Measurements from ENCODE around the gene FSTL4. TPM values are rescaled to one million over a fixed set of nuclear protein-coding genes. Genes with fewer than 3 reads are reported as not detected.

The FSTL4 gene
- total and polyA plus RNA-seq, 2 experiments from 2014 or later, result 1.4 to 2.8 TPM

DNA sequence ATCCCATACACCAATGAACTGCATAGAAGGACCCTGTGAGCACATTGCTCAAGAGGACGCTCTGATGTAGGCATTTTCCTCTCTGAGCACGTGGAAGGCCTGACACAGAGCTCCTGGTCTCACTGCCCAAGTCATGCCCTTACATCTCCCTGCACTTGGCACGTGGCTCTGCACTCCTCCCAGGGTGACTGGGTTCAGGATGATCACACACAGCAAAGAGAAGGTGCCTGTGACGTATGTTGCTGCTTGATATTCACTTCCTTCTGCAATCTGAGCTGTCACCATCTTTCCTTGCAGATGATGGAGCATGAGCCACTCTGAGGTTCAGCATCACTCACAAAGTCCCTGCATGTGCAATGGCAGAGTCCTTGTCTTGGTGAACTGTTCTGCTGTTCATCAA is 125.2 kb downstream of the FSTL4 start (continued):
- TF ChIP-seq CTCF (conservative IDR thresholded peaks at IDR 0.05; ENCODE audit: low read depth in 2 of 2), result no peak
- TF ChIP-seq STAT1 (IDR thresholded peaks at IDR 0.05; ENCODE audit: unreplicated experiment), result no peak
- TF ChIP-seq CREB1 (CRISPR knock-in tag; IDR thresholded peaks at IDR 0.05; ENCODE audit: low read depth), result no peak
- no peak for TF ChIP-seq NANOG (IDR thresholded peaks at IDR 0.05; ENCODE audit: borderline replicate concordance)
- no peak for TF ChIP-seq ZNF114 (CRISPR knock-in tag; IDR thresholded peaks at IDR 0.05)

- Histone ChIP-seq H4K20me1 (replicated peaks; ENCODE audit: insufficient read depth) (no peaks in the 10 kb centered on the region), H3K27ac (ENCODE audit: low read depth) (no peak overlapping the region), H3K27me3 (ENCODE audit: insufficient read depth) (no peaks in the 10 kb centered on the region), H3F3A (replicated peaks; ENCODE audit: low read depth) (no peaks in the 10 kb centered on the region), H3K36me3 (ENCODE audit: insufficient read depth) (no peaks in the 10 kb centered on the region), H3K79me2 (replicated peaks; ENCODE audit: insufficient read depth) (no peaks in the 10 kb centered on the region), H3K4me3 (no peak overlapping the region), H3K9me2 (ENCODE audit: insufficient read depth) (peaks cover 7% of the 10 kb centered on the region; the same call in 1 of the 2 replicates), H2AFZ (peak overlapping the region; percentile 78), H3K4me1 (ENCODE audit: insufficient read depth) (peaks cover 9% of the 10 kb centered on the region; the same call in 1 of the 2 replicates), H3K4me2 (no peak overlapping the region)
- peaks cover under 1% of the 10 kb centered on the region; the same call in 2 of the 3 replicates for H3K9me3 Mint-ChIP-seq
- no peak overlapping the region for H3K27ac Mint-ChIP-seq
- DNase-seq (ENCODE audit: low spot score) (no peak), ATAC-seq (peak; percentile 77)
- TF ChIP-seq ZNF114 (CRISPR knock-in tag; IDR thresholded peaks at IDR 0.05) (no peak), STAT1 (IDR thresholded peaks at IDR 0.05; ENCODE audit: unreplicated experiment) (no peak), CTCF (conservative IDR thresholded peaks at IDR 0.05; ENCODE audit: low read depth in 2 of 2) (no peak), NANOG (IDR thresholded peaks at IDR 0.05; ENCODE audit: borderline replicate concordance) (no peak)
- H3K36me3 Mint-ChIP-seq (ENCODE audit: low read depth), result no peaks in the 10 kb centered on the region
- no peaks in the 10 kb centered on the region for H3K27me3 Mint-ChIP-seq (ENCODE audit: insufficient read depth, low read depth, poor library complexity)
- H3K4me1 Mint-ChIP-seq, result peaks cover 10% of the 10 kb centered on the region
- H3K4me3 Mint-ChIP-seq, result no peak overlapping the region
Measured at GRCh38 chr5:133485468-133485867, 126.9 kb downstream of the FSTL4 start.

- Mint-ChIP-seq H3K9me3 (no peaks in the 10 kb centered on the region; the same call in 1 of the 3 replicates), H3K4me1 (peaks cover 10% of the 10 kb centered on the region)
- H3K4me2 ChIP-seq, result no peak overlapping the region
- TF ChIP-seq CTCF (conservative IDR thresholded peaks at IDR 0.05; ENCODE audit: low read depth in 2 of 2) (no peak), ZNF114 (CRISPR knock-in tag; IDR thresholded peaks at IDR 0.05) (no peak), STAT1 (IDR thresholded peaks at IDR 0.05; ENCODE audit: unreplicated experiment) (no peak), NANOG (IDR thresholded peaks at IDR 0.05; ENCODE audit: borderline replicate concordance) (no peak), EZH2phosphoT487 (IDR thresholded peaks at IDR 0.05; ENCODE audit: unreplicated experiment) (no peak), JUNB (IDR thresholded peaks at IDR 0.05; ENCODE audit: unreplicated experiment) (no peak), POLR2AphosphoS5 (IDR thresholded peaks at IDR 0.05; ENCODE audit: low read depth) (no peak), EZH2 (IDR thresholded peaks at IDR 0.05; ENCODE audit: low read depth, unreplicated experiment) (no peak), ZNF331 (CRISPR knock-in tag; IDR thresholded peaks at IDR 0.05; ENCODE audit: low read depth) (no peak), CREB1 (CRISPR knock-in tag; IDR thresholded peaks at IDR 0.05; ENCODE audit: low read depth) (no peak)
- TF ChIP-seq, protein P1, sequence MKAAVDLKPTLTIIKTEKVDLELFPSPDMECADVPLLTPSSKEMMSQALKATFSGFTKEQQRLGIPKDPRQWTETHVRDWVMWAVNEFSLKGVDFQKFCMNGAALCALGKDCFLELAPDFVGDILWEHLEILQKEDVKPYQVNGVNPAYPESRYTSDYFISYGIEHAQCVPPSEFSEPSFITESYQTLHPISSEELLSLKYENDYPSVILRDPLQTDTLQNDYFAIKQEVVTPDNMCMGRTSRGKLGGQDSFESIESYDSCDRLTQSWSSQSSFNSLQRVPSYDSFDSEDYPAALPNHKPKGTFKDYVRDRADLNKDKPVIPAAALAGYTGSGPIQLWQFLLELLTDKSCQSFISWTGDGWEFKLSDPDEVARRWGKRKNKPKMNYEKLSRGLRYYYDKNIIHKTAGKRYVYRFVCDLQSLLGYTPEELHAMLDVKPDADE (IDR thresholded peaks at IDR 0.05), result no peak
Measured at GRCh38 chr5:133483406-133484090, 128.8 kb downstream of the FSTL4 start.

More at GRCh38 chr5:133483406-133484090, 128.8 kb downstream of the FSTL4 start:
- Histone ChIP-seq H3K27me3 (ENCODE audit: insufficient read depth) (no peaks in the 10 kb centered on the region), H2AFZ (no peak overlapping the region), H3K4me3 (no peak overlapping the region), H3K79me2 (replicated peaks; ENCODE audit: insufficient read depth) (no peaks in the 10 kb centered on the region), H3K27ac (ENCODE audit: low read depth) (no peak overlapping the region), H3F3A (replicated peaks; ENCODE audit: low read depth) (no peaks in the 10 kb centered on the region), H3K9me2 (ENCODE audit: insufficient read depth) (no peaks in the 10 kb centered on the region), H3K36me3 (ENCODE audit: insufficient read depth) (no peaks in the 10 kb centered on the region), H3K4me1 (ENCODE audit: insufficient read depth) (peaks cover 9% of the 10 kb centered on the region; the same call in 1 of the 2 replicates), H4K20me1 (replicated peaks; ENCODE audit: insufficient read depth) (no peaks in the 10 kb centered on the region)
- H3K4me3 Mint-ChIP-seq, result no peak overlapping the region
- no peak for ATAC-seq
- no peaks in the 10 kb centered on the region for H3K36me3 Mint-ChIP-seq (ENCODE audit: low read depth)
- no peaks in the 10 kb centered on the region for H3K27me3 Mint-ChIP-seq (ENCODE audit: insufficient read depth, low read depth, poor library complexity)
- no peak overlapping the region for H3K27ac Mint-ChIP-seq
- no peak for DNase-seq (ENCODE audit: low spot score)
